HG02610 (cell line): ENCODE results near the gene TRIM26.

Source experiments
- ATAC-seq: cut with Tn5 transposase; IDR thresholded peaks from one replicate; pipeline ENCODE4 v1.9.1; 2021; ENCODE audit warnings: mild to moderate bottlenecking, moderate library complexity; ENCODE audit not compliant: unreplicated experiment

Gene TRIM26

GRCh38 chr6:30211306-30211705 lies 1.9 kb downstream of the TRIM26 start:
- no peak for ATAC-seq

GRCh38 chr6:30207619-30208295 lies 5.4 kb downstream of the TRIM26 start:
- no peak for ATAC-seq

GRCh38 chr6:30206799-30207618 lies 6.2 kb downstream of the TRIM26 start:
- no peak for ATAC-seq

GRCh38 chr6:30206152-30206551 lies 7.1 kb downstream of the TRIM26 start:
- peak; percentile 38 for ATAC-seq

- no peak for ATAC-seq
These were observed 9.1 kb downstream of the TRIM26 start for GRCh38 chr6:30204116-30204515.

GRCh38 chr6:30202366-30202765 lies 10.8 kb downstream of the TRIM26 start:
- ATAC-seq: no peak

GRCh38 chr6:30200551-30201281 lies 12.5 kb downstream of the TRIM26 start:
- ATAC-seq: peak; percentile 75

GRCh38 chr6:30198166-30199084 lies 14.8 kb downstream of the TRIM26 start:
- no peak for ATAC-seq

GRCh38 chr6:30196376-30196775 lies 16.8 kb downstream of the TRIM26 start:
- ATAC-seq: no peak

- no peak for ATAC-seq
These were observed 17.3 kb downstream of the TRIM26 start for GRCh38 chr6:30195951-30196350.

GRCh38 chr6:30194797-30195690 lies 18.2 kb downstream of the TRIM26 start:
- ATAC-seq: no peak

GRCh38 chr6:30192076-30192475 lies 21.1 kb downstream of the TRIM26 start:
- ATAC-seq: no peak

- no peak for ATAC-seq
These were observed 24.7 kb downstream of the TRIM26 start for GRCh38 chr6:30188541-30188940.

- no peak for ATAC-seq
These were observed 27.2 kb downstream of the TRIM26 start for GRCh38 chr6:30185846-30186484.

- ATAC-seq: no peak
These were observed 28.7 kb downstream of the TRIM26 start for GRCh38 chr6:30184417-30185031.

GRCh38 chr6:30180145-30180544 lies 33.1 kb downstream of the TRIM26 start:
- ATAC-seq: no peak

- no peak for ATAC-seq
These were observed 34.4 kb downstream of the TRIM26 start for GRCh38 chr6:30178837-30179236.

GRCh38 chr6:30175765-30176164 lies 37.4 kb downstream of the TRIM26 start:
- no peak for ATAC-seq

- ATAC-seq: no peak
These were observed 40.5 kb downstream of the TRIM26 start for GRCh38 chr6:30172681-30173080.
